Effector memory CD4-positive, alpha-beta T cell (primary cell): ENCODE data around the gene KCNN3.
A peak's percentile ranks its signal among the peaks of the same experiment; 100 is the strongest.

Experiments
- DNase-seq, 3 donors: peaks; one replicate each; pipeline ENCODE4 v3.0.0-alpha.2; 2020
- H3K27ac ChIP-seq: 2 replicates; pipeline ENCODE4 v1.7.0; 2013; ENCODE audit warnings: mild to moderate bottlenecking, low read length, moderate library complexity; ENCODE audit not compliant: insufficient read depth, poor library complexity, severe bottlenecking
- H3K27me3 ChIP-seq: replicated peaks from 2 replicates; pipeline ENCODE4 v1.7.0; 2013; ENCODE audit warnings: mild to moderate bottlenecking, low read length; ENCODE audit not compliant: insufficient read depth, control insufficient read depth, poor library complexity, severe bottlenecking
- H3K36me3 ChIP-seq: 2 replicates; pipeline ENCODE4 v1.7.0; 2013; ENCODE audit warnings: mild to moderate bottlenecking, low read length, moderate library complexity; ENCODE audit not compliant: control insufficient read depth, insufficient read depth
- H3K4me1 ChIP-seq: 2 replicates; pipeline ENCODE4 v1.7.0; 2013; ENCODE audit warnings: low read length, mild to moderate bottlenecking; ENCODE audit not compliant: control insufficient read depth, insufficient read depth, poor library complexity, severe bottlenecking
- H3K4me3 ChIP-seq: 2 replicates; pipeline ENCODE4 v1.7.0; 2013; ENCODE audit warnings: low read length, low read depth, mild to moderate bottlenecking; ENCODE audit not compliant: insufficient read depth, poor library complexity, severe bottlenecking
- H3K9me3 ChIP-seq: 2 replicates; pipeline ENCODE4 v1.7.0; 2013; ENCODE audit warnings: mild to moderate bottlenecking, low read length, moderate library complexity; ENCODE audit not compliant: control insufficient read depth

Gene KCNN3

GRCh38 chr1:154880671-154881070, 10.6 kb upstream of the KCNN3 start:
- DNase-seq, result no peak
- Histone ChIP-seq H3K27me3 (no peaks in the 10 kb centered on the region), H3K27ac (no peak overlapping the region), H3K4me1 (no peaks in the 10 kb centered on the region), H3K36me3 (no peaks in the 10 kb centered on the region), H3K4me3 (no peak overlapping the region), H3K9me3 (no peaks in the 10 kb centered on the region)

DNA sequence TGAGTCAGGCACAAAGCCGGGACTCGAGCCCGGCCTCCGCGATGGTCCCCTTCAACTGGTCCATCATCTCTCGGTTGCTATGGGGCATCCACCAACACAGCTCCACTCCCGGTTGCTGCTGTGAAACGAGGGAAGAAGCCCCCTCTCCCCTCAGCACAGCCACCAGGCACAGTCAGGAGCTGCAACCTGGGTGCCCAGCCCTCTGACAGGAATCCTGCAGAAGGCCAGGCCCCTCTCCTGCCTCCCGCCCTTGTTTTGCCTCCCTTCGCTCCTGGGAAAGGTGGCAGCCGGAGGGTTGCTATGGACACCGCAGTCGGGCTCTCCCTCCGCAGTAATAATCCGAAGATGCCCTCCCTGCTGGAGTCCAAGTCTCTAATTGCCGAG, 8.9 kb upstream of the KCNN3 start:
- Histone ChIP-seq H3K36me3 (no peaks in the 10 kb centered on the region), H3K9me3 (no peaks in the 10 kb centered on the region), H3K4me1 (no peaks in the 10 kb centered on the region)

DNA sequence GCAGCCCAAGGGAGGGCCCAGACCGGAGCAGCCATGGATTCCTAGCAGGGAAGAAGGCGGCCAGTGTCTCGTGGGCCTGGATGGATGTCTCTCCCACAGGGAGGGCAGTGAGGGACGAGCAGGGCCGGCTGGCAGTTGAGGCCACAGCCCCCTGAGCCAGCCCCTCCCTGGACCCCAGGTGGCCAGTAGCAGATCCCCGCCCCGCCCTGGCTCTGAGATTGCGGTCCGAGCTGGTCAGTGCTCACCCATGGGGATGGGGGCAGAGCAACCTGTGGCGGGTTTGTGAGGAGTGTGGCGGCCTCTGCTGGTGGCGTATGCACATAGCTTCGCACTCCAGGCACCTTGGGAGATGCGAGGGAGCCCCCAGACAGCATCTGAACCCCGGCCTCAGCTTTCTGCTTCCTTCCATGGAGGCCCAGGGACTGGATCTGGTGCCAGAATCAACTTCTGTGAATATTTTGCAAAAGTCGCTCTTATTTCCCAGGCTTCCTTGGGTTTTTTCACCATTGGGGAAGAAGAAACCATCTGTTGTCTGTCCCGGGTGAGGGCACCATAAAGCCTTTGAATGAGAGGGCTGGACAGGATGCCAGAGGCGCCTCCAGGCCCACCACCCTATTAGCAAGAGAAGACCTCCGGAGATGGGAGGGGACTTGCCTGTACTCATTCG, 8.4 kb upstream of the KCNN3 start:
- no peak overlapping the region for H3K4me3 ChIP-seq
- H3K27me3 ChIP-seq, result no peaks in the 10 kb centered on the region
- DNase-seq, result peak; percentile 34 to 46 (median 41)
- H3K4me1 ChIP-seq, result no peaks in the 10 kb centered on the region
- H3K36me3 ChIP-seq, result no peaks in the 10 kb centered on the region
- no peaks in the 10 kb centered on the region for H3K9me3 ChIP-seq
- H3K27ac ChIP-seq, result no peak overlapping the region

More for the DNA sequence above, 8.9 kb upstream of the KCNN3 start:
- no peaks in the 10 kb centered on the region for H3K27me3 ChIP-seq
- DNase-seq, result no peak
- no peak overlapping the region for H3K4me3 ChIP-seq
- no peak overlapping the region for H3K27ac ChIP-seq

DNA sequence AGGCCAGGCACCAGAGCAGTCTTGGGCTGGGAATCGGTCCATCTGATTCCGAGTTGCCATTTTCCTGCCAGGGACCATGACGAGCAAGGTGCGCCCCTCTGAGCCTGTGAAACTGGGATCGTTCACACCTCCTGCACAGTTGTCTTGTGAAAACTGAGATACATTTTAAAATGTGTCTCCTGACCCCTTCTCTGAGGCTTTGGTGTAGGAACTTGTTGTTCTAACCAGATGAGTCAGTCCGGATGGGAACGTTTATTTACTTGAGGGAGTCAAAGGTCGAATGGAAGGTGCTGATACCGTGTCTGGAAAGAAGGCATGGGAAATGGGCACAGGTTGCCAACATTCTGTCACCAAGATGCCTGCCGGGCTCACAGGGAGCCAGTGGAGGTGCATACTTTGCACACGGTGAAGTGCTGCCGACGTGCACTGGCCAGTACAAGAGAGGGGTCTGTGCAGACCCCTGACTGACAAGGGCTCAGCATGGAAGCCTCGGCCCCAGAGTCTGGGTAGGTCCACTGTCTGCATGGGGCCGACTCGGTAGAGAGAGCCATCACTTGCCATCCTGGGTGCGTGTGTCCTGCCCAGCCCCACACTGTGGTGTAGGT, 7.4 kb upstream of the KCNN3 start:
- no peaks in the 10 kb centered on the region for H3K4me1 ChIP-seq
- H3K4me3 ChIP-seq, result no peak overlapping the region
- H3K27ac ChIP-seq, result no peak overlapping the region
- no peak for DNase-seq
- no peaks in the 10 kb centered on the region for H3K27me3 ChIP-seq
- H3K9me3 ChIP-seq, result no peaks in the 10 kb centered on the region
- no peaks in the 10 kb centered on the region for H3K36me3 ChIP-seq

DNA sequence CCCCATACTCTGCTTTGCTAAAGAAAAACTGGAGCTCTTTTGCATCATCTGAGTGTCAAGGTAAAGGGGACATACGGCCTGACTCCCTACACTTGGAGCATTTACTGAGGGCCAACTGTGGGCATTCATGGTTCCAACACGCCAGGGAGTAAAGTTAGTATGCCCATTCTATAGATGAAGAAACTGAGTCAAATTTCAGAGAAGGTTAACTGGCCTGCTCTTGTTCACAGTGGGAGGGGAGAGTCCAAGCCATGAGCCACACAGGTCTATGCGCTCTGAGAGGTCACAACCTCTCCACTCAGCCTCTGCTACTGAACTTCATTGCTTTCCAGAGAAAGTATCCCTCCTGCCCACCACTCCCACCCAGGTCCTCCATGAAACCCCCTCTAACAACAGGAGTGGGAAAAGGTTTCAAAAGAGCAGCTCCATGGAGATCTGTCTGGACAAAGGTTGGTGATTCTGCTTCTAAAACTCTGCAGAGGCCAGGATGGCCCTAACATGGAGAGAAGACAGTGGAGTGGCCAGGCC, 6.8 kb upstream of the KCNN3 start:
- Histone ChIP-seq H3K36me3 (no peaks in the 10 kb centered on the region), H3K27ac (no peak overlapping the region), H3K4me1 (no peaks in the 10 kb centered on the region), H3K9me3 (no peaks in the 10 kb centered on the region), H3K27me3 (peaks cover 2% of the 10 kb centered on the region), H3K4me3 (no peak overlapping the region)
- no peak for DNase-seq

DNA sequence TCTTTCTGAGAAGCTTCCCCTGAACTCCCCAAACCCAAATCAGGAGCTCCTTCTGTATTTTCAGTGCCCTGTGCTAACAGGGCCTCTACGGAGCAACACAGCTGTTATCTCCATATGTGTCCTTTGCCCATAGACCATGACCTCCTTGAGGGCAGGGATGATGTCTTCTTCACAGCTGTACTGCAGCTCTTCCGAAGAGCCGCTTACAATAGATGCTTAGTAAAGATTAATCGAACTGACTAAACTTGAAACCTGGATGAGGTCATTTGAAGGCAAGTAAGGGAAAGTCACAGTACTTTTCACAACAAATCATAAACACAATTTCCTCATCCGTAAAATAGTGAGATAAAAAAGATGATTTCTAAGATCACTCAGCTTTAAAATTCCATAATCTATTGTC, 4.4 kb upstream of the KCNN3 start:
- H3K4me1 ChIP-seq, result peaks cover 6% of the 10 kb centered on the region
- H3K27ac ChIP-seq, result no peak overlapping the region
- no peak for DNase-seq
- peaks cover 14% of the 10 kb centered on the region for H3K27me3 ChIP-seq
- no peaks in the 10 kb centered on the region for H3K9me3 ChIP-seq
- no peaks in the 10 kb centered on the region for H3K36me3 ChIP-seq
- H3K4me3 ChIP-seq, result no peak overlapping the region

GRCh38 chr1:154873321-154873950, 3.4 kb upstream of the KCNN3 start:
- Histone ChIP-seq H3K4me1 (peaks cover 6% of the 10 kb centered on the region), H3K27ac (no peak overlapping the region), H3K36me3 (no peaks in the 10 kb centered on the region), H3K9me3 (no peaks in the 10 kb centered on the region), H3K27me3 (peaks cover 14% of the 10 kb centered on the region), H3K4me3 (no peak overlapping the region)
- DNase-seq, result no peak

GRCh38 chr1:154871374-154871773, 1.3 kb upstream of the KCNN3 start:
- H3K27ac ChIP-seq, result no peak overlapping the region
- H3K4me1 ChIP-seq, result peaks cover 6% of the 10 kb centered on the region
- DNase-seq, result no peak
- H3K9me3 ChIP-seq, result no peaks in the 10 kb centered on the region
- peaks cover 14% of the 10 kb centered on the region for H3K27me3 ChIP-seq
- H3K36me3 ChIP-seq, result no peaks in the 10 kb centered on the region
- no peak overlapping the region for H3K4me3 ChIP-seq

DNA sequence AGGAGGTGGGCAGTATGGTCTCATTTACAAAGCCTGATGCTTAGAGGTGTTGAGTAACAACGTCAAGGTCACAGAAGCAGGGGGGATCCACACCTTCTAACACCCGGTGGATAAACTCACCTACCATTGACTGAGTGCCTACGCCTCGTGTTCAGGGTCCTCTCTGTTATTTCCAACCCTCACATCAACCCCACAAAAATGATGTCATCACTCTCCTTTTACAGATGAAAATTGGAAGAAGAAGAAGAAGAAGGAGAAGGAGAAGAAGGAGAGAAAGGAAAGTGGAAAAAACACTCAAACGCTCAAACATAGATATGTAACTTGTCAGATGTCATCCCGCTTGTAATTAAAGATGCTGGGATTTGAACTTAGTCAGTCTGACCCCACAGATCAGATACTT, 653 bp upstream of the KCNN3 start:
- DNase-seq, result no peak
- no peak overlapping the region for H3K4me3 ChIP-seq

More for the DNA sequence above, 653 bp upstream of the KCNN3 start:
- no peak overlapping the region for H3K27ac ChIP-seq
- H3K4me1 ChIP-seq, result peaks cover 6% of the 10 kb centered on the region
- peaks cover 14% of the 10 kb centered on the region for H3K27me3 ChIP-seq
- no peaks in the 10 kb centered on the region for H3K36me3 ChIP-seq
- H3K9me3 ChIP-seq, result no peaks in the 10 kb centered on the region
